HG03135 (cell line): ENCODE measurements around the gene CPNE1.
A peak's percentile ranks its signal among the peaks of the same experiment; 100 is the strongest.

Experiments used
- ATAC-seq: cut with Tn5 transposase; IDR thresholded peaks from one replicate; pipeline ENCODE4 v1.9.1; 2021; ENCODE audit warnings: mild to moderate bottlenecking, moderate library complexity; ENCODE audit not compliant: unreplicated experiment

CPNE1 gene

GRCh38 chr20:35621560-35621946 lies 43.1 kb downstream of the CPNE1 start:
- no peak for ATAC-seq

- no peak for ATAC-seq
Observed at GRCh38 chr20:35620818-35621559, 43.7 kb downstream of the CPNE1 start.

GRCh38 chr20:35619196-35620095 lies 45.3 kb downstream of the CPNE1 start:
- peak; percentile 31 for ATAC-seq

- no peak for ATAC-seq
Observed at GRCh38 chr20:35618263-35619131, 46.2 kb downstream of the CPNE1 start.

- no peak for ATAC-seq
Observed at GRCh38 chr20:35617397-35618262, 47.1 kb downstream of the CPNE1 start.

GRCh38 chr20:35616465-35617396 lies 48.0 kb downstream of the CPNE1 start:
- no peak for ATAC-seq

GRCh38 chr20:35615667-35616464 lies 48.8 kb downstream of the CPNE1 start, which contains the start of gene SPAG4:
Gene SPAG4 (plus strand): TSS chr20:35615829. CDS start chr20:35616004, 175 bp downstream.
- peak; percentile 75 for ATAC-seq

- ATAC-seq, result no peak
Observed at GRCh38 chr20:35611482-35611881, 53.2 kb downstream of the CPNE1 start.

GRCh38 chr20:35610833-35611427 lies 53.8 kb downstream of the CPNE1 start:
- no peak for ATAC-seq

- ATAC-seq, result no peak
Observed at GRCh38 chr20:35607003-35607735, 57.5 kb downstream of the CPNE1 start.

GRCh38 chr20:35606127-35606526 lies 58.6 kb downstream of the CPNE1 start:
- ATAC-seq, result no peak

- ATAC-seq, result no peak
Observed at GRCh38 chr20:35604449-35604747, 60.3 kb downstream of the CPNE1 start.

- ATAC-seq, result no peak
Observed at GRCh38 chr20:35603695-35604448, 60.8 kb downstream of the CPNE1 start.

GRCh38 chr20:35602851-35603495 lies 61.7 kb downstream of the CPNE1 start:
- no peak for ATAC-seq

- no peak for ATAC-seq
Observed at GRCh38 chr20:35601990-35602389, 62.7 kb downstream of the CPNE1 start.
